ENCODE data around the gene LRMDA. TPM values are rescaled to one million over a fixed set of nuclear protein-coding genes. Genes with fewer than 3 reads are reported as not detected.

Gene LRMDA
- total and polyA plus RNA-seq, 2 of the 13 experiments (the other 11 are each of a cell fraction or from before 2014, with no cell fraction given) = 13.4 to 22.0 TPM

DNA sequence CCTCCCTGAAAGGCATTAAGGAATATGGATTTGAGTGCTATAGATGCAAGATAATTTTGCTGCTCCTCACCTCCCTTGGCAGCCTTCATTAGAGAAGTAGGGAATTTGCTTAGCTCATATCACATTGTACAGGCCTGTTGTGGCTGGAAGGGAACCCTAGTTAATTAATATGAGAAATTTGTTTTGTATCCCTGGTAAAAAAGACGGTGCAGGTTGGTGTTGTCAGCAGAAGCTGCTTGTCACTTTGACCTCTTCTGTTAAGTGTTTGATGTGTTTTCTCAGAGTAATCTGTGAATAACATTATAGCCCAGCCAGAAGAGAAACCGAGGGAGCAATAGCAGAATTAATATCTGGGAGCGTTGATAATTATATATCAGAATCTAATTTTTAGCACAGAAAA is 278.4 kb downstream of the LRMDA start (continued):
- TF ChIP-seq, protein P1, sequence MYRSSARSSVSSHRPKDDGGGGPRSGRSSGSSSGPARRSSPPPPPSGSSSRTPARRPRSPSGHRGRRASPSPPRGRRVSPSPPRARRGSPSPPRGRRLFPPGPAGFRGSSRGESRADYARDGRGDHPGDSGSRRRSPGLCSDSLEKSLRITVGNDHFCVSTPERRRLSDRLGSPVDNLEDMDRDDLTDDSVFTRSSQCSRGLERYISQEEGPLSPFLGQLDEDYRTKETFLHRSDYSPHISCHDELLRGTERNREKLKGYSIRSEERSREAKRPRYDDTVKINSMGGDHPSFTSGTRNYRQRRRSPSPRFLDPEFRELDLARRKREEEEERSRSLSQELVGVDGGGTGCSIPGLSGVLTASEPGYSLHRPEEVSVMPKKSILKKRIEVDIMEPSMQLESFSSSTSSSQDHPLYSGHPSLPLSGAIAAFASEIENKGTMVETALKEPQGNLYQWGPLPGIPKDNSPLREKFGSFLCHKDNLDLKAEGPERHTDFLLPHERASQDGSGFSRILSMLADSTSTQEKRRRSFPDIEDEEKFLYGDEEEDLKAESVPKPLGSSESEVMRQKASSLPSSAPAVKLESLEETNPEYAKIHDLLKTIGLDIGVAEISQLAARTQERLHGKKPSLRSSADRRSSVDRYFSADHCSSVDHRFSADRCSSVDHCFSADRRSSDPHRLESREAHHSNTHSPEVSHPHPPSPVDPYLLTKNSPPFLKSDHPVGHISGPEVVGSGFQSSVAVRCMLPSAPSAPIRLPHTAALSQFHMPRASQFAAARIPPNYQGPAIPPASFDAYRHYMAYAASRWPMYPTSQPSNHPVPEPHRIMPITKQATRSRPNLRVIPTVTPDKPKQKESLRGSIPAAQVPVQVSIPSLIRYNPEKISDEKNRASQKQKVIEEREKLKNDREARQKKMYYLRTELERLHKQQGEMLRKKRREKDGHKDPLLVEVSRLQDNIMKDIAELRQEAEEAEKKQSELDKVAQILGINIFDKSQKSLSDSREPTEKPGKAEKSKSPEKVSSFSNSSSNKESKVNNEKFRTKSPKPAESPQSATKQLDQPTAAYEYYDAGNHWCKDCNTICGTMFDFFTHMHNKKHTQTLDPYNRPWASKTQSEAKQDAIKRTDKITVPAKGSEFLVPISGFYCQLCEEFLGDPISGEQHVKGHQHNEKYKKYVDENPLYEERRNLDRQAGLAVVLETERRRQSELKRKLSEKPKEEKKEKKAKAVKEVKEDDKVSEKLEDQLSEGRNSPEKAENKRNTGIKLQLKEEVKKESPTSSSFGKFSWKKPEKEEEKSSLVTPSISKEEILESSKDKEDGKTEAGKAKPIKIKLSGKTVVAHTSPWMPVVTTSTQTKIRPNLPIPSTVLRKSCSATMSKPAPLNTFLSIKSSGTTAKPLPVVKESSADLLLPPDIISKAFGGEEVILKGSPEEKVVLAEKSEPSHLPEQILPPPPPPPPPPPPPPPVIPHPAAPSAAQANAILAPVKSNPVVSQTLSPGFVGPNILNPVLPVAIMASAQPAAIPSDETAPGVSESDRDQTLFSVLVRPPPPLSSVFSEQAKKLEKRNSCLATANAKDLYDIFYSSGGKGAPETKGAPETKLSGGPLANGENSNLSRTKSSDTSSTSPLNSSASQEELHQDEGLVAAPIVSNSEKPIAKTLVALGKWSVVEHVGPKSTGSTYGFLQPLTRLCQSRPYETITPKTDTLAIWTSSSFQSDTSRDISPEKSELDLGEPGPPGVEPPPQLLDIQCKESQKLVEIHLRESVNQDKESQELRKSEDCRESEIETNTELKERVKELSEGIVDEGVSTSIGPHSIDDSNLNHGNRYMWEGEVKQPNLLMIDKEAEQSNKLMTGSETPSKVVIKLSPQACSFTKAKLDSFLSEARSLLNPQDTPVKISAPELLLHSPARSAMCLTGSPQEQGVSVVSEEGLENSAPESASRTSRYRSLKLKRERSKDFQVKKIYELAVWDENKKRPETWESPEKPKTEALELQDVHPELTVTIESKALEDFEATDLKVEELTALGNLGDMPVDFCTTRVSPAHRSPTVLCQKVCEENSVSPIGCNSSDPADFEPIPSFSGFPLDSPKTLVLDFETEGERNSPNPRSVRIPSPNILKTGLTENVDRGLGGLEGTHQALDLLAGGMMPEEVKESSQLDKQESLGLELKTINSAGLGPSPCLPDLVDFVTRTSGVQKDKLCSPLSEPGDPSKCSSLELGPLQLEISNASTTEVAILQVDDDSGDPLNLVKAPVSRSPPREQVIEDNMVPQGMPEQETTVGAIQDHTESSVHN (CRISPR knock-in tag; IDR thresholded peaks at IDR 0.05) = no peak

DNA sequence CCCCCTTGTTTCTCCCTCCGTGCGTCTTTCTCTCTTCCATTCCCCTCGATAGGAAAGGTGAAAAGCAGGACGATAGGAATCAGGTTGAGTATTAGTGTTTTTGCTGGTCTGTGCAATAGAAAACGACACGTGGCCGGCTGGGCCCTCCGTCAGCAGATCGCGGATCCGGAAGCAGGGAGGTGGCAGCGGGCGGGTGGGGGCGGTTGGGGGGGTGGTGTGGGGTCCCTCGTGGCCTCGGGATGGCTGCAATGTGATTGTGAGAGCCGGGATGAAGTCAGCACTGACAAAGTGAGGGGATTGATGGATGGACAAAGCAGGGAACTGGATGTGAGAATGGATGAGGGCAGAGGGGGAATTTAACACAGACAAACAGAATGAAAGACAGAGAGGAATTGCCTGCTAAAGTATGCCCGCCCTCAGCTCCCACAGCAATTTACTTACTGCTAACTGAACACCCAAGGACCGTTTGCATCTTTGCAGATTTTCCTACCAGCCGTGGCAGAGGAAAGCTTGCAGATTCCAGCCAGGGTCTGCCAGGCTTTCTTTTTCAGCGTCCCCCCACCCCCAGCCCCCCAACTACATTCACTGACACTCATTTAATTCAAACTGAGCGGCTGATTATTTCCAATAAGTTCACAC is 280.9 kb downstream of the LRMDA start:
- WGBS (ENCODE audit: low lambda C conversion rate) = 94% methylated on average over 22 of the region's 22 CpGs
- in situ Hi-C loops (cut with HindIII; ENCODE audit: extremely low pct_ligation_motif_present, low pct_unique_long_range_greater_than_20kb) = no loop called here
- no peak for ATAC-seq
- Histone ChIP-seq H3K4me2 (ENCODE audit: low read depth, low read length) (no peak overlapping the region), H2AFZ (ENCODE audit: low read length) (no peak overlapping the region), H3K36me3 (replicated peaks in 1 of 2; ENCODE audit: control insufficient read depth in 1 of 2, insufficient read depth in 2 of 2, low read length in 2 of 2) (no peaks in the 10 kb centered on the region), H3K27ac (ENCODE audit: extremely low read length, insufficient read depth, low read length) (no peak overlapping the region), H3K79me2 (ENCODE audit: insufficient read depth, low read length) (no peaks in the 10 kb centered on the region), H4K20me1 (ENCODE audit: insufficient read depth, low read length) (no peaks in the 10 kb centered on the region), H3K9ac (ENCODE audit: insufficient read depth, low read depth, low read length) (no peak overlapping the region), H3K27me3 (ENCODE audit: control insufficient read depth in 1 of 2, insufficient read depth in 2 of 2, low read length in 2 of 2) (no peaks in the 10 kb centered on the region), H3K4me1 (ENCODE audit: insufficient read depth, low read length) (no peaks in the 10 kb centered on the region), H3K4me3 (replicated peaks in 1 of 3; ENCODE audit: insufficient read depth in 1 of 3, low read depth in 2 of 3, low read length in 3 of 3) (no peak overlapping the region), H3K9me3 (ENCODE audit: low read length) (no peaks in the 10 kb centered on the region)
- intact Hi-C loops (cut with micrococcal nuclease; ENCODE audit: unreplicated experiment) = no loop called here
- CTCF ChIA-PET (ENCODE audit: low intra/inter-chr PET ratio, low total read pairs) = no interaction called here
- POLR2A ChIA-PET = no interaction called here
- no peak for DNase-seq (ENCODE audit: low spot score)
- FAIRE-seq = no peak
- no TSS peak for BruUV-seq (replicated peaks)
- TF ChIP-seq, protein P2, sequence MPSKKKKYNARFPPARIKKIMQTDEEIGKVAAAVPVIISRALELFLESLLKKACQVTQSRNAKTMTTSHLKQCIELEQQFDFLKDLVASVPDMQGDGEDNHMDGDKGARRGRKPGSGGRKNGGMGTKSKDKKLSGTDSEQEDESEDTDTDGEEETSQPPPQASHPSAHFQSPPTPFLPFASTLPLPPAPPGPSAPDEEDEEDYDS (CRISPR knock-in tag; IDR thresholded peaks at IDR 0.05) = no peak
- TF ChIP-seq, protein P3, sequence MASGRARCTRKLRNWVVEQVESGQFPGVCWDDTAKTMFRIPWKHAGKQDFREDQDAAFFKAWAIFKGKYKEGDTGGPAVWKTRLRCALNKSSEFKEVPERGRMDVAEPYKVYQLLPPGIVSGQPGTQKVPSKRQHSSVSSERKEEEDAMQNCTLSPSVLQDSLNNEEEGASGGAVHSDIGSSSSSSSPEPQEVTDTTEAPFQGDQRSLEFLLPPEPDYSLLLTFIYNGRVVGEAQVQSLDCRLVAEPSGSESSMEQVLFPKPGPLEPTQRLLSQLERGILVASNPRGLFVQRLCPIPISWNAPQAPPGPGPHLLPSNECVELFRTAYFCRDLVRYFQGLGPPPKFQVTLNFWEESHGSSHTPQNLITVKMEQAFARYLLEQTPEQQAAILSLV (CRISPR knock-in tag; IDR thresholded peaks at IDR 0.05; ENCODE audit: borderline replicate concordance) = no peak
- TF ChIP-seq ZNF234 (CRISPR knock-in tag; conservative IDR thresholded peaks at IDR 0.05) (no peak), ZNF20 (CRISPR knock-in tag; IDR thresholded peaks at IDR 0.05) (no peak), ZNF776 (CRISPR knock-in tag; IDR thresholded peaks at IDR 0.05) (no peak)
- TF ChIP-seq, protein P4, sequence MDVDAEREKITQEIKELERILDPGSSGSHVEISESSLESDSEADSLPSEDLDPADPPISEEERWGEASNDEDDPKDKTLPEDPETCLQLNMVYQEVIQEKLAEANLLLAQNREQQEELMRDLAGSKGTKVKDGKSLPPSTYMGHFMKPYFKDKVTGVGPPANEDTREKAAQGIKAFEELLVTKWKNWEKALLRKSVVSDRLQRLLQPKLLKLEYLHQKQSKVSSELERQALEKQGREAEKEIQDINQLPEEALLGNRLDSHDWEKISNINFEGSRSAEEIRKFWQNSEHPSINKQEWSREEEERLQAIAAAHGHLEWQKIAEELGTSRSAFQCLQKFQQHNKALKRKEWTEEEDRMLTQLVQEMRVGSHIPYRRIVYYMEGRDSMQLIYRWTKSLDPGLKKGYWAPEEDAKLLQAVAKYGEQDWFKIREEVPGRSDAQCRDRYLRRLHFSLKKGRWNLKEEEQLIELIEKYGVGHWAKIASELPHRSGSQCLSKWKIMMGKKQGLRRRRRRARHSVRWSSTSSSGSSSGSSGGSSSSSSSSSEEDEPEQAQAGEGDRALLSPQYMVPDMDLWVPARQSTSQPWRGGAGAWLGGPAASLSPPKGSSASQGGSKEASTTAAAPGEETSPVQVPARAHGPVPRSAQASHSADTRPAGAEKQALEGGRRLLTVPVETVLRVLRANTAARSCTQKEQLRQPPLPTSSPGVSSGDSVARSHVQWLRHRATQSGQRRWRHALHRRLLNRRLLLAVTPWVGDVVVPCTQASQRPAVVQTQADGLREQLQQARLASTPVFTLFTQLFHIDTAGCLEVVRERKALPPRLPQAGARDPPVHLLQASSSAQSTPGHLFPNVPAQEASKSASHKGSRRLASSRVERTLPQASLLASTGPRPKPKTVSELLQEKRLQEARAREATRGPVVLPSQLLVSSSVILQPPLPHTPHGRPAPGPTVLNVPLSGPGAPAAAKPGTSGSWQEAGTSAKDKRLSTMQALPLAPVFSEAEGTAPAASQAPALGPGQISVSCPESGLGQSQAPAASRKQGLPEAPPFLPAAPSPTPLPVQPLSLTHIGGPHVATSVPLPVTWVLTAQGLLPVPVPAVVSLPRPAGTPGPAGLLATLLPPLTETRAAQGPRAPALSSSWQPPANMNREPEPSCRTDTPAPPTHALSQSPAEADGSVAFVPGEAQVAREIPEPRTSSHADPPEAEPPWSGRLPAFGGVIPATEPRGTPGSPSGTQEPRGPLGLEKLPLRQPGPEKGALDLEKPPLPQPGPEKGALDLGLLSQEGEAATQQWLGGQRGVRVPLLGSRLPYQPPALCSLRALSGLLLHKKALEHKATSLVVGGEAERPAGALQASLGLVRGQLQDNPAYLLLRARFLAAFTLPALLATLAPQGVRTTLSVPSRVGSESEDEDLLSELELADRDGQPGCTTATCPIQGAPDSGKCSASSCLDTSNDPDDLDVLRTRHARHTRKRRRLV (CRISPR knock-in tag; IDR thresholded peaks at IDR 0.05) = no peak

Data from HepG2 (cell line).